BJ (cell line): ENCODE data around the gene GPANK1. TPM values are rescaled to one million over a fixed set of nuclear protein-coding genes. Genes with fewer than 3 reads are reported as not detected.

Source experiments
- CTCF ChIA-PET: fragments of 350-600 bp; formaldehyde crosslinking; extraction: SDS; loops from one replicate; lab custom pipeline; 2021; ENCODE audit warnings: antibody characterized with exemption, inconsistent platforms; lab: Yijun Ruan, JAX
- POLR2A ChIA-PET: fragments of 300-600 bp; sonication (Branson Sonifier 250); formaldehyde crosslinking; extraction: SDS; loops from one replicate; lab custom pipeline; 2021; ENCODE audit warnings: antibody characterized with exemption; lab: Charles Lee
- DNase-seq: peaks from one replicate; pipeline ENCODE4 v3.0.0-alpha.2; 2011; ENCODE audit warnings: low read depth
- H3K27me3 ChIP-seq: 2 replicates; pipeline ENCODE4 v1.6.0; 2011; ENCODE audit warnings: low read length; ENCODE audit not compliant: control insufficient read depth, insufficient read depth
- H3K36me3 ChIP-seq: 2 replicates; pipeline ENCODE4 v1.5.1; 2011; ENCODE audit warnings: low read length; ENCODE audit not compliant: control insufficient read depth, insufficient read depth
- H3K4me3 ChIP-seq: 2 replicates; pipeline ENCODE4 v1.5.1; 2011; ENCODE audit warnings: low read depth, mild to moderate bottlenecking, control low read depth, low read length
- CTCF ChIP-seq: IDR thresholded peaks from 2 replicates; pipeline ENCODE4 v1.5.1; 2011; ENCODE audit warnings: low read depth, mild to moderate bottlenecking, control low read depth, inconsistent platforms, low read length, moderate library complexity; ENCODE audit not compliant: insufficient read depth
- polyA minus RNA-seq: library from RNA; depleted of rRNA, polyadenylated mRNA; stranded (reverse); fragments of >200 nt; gene quantifications from 2 replicates; pipeline ENCODE4 v1.2.3, GENCODE V29; 2011; rRNA and poly(A)+ RNA removed
- polyA plus RNA-seq: library from polyadenylated mRNA; depleted of rRNA; stranded (reverse); fragments of >200 nt; gene quantifications from 2 replicates; pipeline ENCODE4 v1.2.3, GENCODE V29; 2011; rRNA removed

The GPANK1 gene
- 12.6 and 15.0 TPM in 2 replicates for polyA plus RNA-seq
- polyA minus RNA-seq = 4.7 and 7.3 TPM in 2 replicates

DNA sequence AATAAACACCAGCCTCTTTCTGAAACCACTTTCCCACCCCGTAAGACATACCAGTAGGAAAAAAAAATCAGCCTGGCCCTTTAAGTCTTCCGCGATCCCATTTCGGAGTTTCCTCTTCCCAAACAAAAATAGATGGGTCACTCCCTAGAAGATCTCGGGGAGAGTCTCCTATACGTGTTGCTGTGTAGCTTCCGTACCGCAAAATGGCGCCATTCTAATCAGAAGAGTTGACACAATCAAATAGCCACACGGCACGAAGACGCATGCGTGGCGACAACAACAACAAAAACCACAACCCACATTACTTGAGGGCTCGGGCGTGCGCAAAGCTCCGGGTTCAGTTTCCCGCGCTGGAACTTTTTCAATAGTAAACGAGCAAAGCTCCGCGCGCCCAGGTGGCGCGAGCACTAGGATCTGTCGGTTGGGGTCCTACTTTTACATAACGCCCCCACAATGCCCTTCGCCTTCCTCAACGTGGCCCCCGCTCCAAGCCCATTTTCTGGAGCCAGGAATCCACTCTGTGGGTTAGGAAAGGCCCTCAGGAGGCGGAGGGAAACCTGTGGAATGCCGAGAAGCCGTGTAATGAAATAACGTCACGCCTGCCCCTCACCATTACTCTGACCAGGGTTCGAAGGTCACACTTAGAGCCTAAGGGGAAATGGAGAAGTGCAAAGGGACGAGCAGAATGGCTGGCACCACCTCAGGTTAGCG lies at the start of gene GPANK1:
Gene GPANK1 (minus strand): TSS at position 208 of the 711 bp plus-strand sequence. CDS start 519 bp downstream, outside the sequence.
- no peak for TF ChIP-seq CTCF
- DNase-seq = peak; percentile 76
- H3K36me3 ChIP-seq = peaks cover 31% of the 10 kb centered on the region
- no peaks in the 10 kb centered on the region for H3K27me3 ChIP-seq
- ChIA-PET POLR2A (interaction anchor here (0.8 kb wide), 2 partner anchors 149 to 198 kb away, joined by 3 read pairs; partner anchors contain the start of gene NEU1), CTCF (interaction anchor here (0.7 to 0.8 kb wide), 3 partner anchors 10 to 157 kb away, joined by 3 to 4 read pairs (median 4); partner anchors contain the start of gene APOM)
- peak within 1 kb of the TSS; percentile 91 for H3K4me3 ChIP-seq

GRCh38 chr6:31713991-31714684 lies 49.3 kb upstream of the GPANK1 start:
- no peak for DNase-seq
- no peaks in the 10 kb centered on the region for H3K36me3 ChIP-seq
- CTCF ChIA-PET = interaction anchor here (0.7 to 2.8 kb wide), 4 partner anchors 10 to 1305 kb away, joined by 3 to 11 read pairs (median 4); no protein-coding TSS in a partner anchor
- no peak for TF ChIP-seq CTCF
- POLR2A ChIA-PET = no interaction called here
- H3K27me3 ChIP-seq = peaks cover 8% of the 10 kb centered on the region
- no peak overlapping the region for H3K4me3 ChIP-seq

- CTCF ChIA-PET = interaction anchor here (2.8 kb wide), 1 partner anchor 16 kb away, joined by 11 read pairs; no protein-coding TSS in a partner anchor
- TF ChIP-seq CTCF = no peak
- Histone ChIP-seq H3K4me3 (no peak overlapping the region), H3K36me3 (no peaks in the 10 kb centered on the region), H3K27me3 (peaks cover 8% of the 10 kb centered on the region; the same call in 1 of the 2 replicates)
- DNase-seq = no peak
- POLR2A ChIA-PET = no interaction called here
Measured at GRCh38 chr6:31713465-31713864, 48.7 kb upstream of the GPANK1 start.

- CTCF ChIA-PET = interaction anchor here (1.4 kb wide), 1 partner anchor 14 kb away, joined by 4 read pairs; no protein-coding TSS in a partner anchor
- TF ChIP-seq CTCF = no peak
- Histone ChIP-seq H3K27me3 (peaks cover 6% of the 10 kb centered on the region; the same call in 1 of the 2 replicates), H3K4me3 (no peak overlapping the region), H3K36me3 (no peaks in the 10 kb centered on the region)
- no peak for DNase-seq
- POLR2A ChIA-PET = no interaction called here
Measured at GRCh38 chr6:31712296-31712695, 47.5 kb upstream of the GPANK1 start.

DNA sequence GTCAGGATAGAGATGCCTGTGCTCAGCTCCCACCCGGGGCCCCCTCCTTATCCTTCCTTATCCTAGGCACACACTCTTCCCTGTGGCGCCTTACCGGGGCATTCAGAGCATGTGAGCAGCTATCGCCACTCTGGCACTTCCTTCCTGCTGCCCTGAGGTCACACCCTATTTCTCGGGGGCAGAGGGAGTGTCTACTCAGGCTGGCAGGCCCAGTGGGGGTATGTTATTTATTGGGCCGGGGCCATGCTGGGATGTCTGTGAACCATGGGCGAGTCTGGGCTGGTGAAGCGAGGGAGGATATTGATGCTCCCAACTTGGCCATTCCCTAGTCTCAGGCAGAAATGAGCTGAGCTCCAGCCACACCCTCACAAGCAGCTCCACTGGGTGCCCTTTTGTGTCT lies 46.4 kb upstream of the GPANK1 start:
- Histone ChIP-seq H3K36me3 (no peaks in the 10 kb centered on the region), H3K4me3 (no peak overlapping the region), H3K27me3 (peaks cover 5% of the 10 kb centered on the region; the same call in 1 of the 2 replicates)
- POLR2A ChIA-PET = no interaction called here
- DNase-seq = no peak
- no peak for TF ChIP-seq CTCF
- CTCF ChIA-PET = interaction anchor here (0.7 to 1.7 kb wide), 3 partner anchors 8 to 58 kb away, joined by 3 to 5 read pairs (median 4); partner anchors contain the start of gene ABHD16A
